Liver (tissue), 9 donors: ENCODE results near the gene ZNF738. TPM values are rescaled to one million over a fixed set of nuclear protein-coding genes. Genes with fewer than 3 reads are reported as not detected.

ENCODE experiments used
- DNase-seq: peaks from one replicate; pipeline ENCODE4 v3.0.0-alpha.2; 2017; ENCODE audit warnings: low spot score
- H3K27ac ChIP-seq, 2 donors: one replicate each; pipeline ENCODE4 v1.7.0; 2013; ENCODE audit warnings: inconsistent platforms in 2 of 2, low read length in 2 of 2, control low read depth in 1 of 2, low read depth in 1 of 2, mild to moderate bottlenecking in 1 of 2
- H3K27me3 ChIP-seq, 4 donors: one replicate each; pipeline versions ENCODE4 v1.6.1 to v1.7.0; 2013; ENCODE audit warnings: low read length in 3 of 4, inconsistent platforms in 1 of 4, mild to moderate bottlenecking in 1 of 4, moderate library complexity in 1 of 4; ENCODE audit not compliant: control insufficient read depth in 4 of 4, insufficient read depth in 4 of 4
- H3K36me3 ChIP-seq, 4 donors: one replicate each; pipeline versions ENCODE4 v1.6.1 to v1.7.0; 2013; ENCODE audit warnings: low read length in 3 of 4, mild to moderate bottlenecking in 3 of 4, low read depth in 1 of 4, moderate library complexity in 1 of 4; ENCODE audit not compliant: control insufficient read depth in 4 of 4, insufficient read depth in 3 of 4
- H3K4me1 ChIP-seq, 4 donors: one replicate each; pipeline versions ENCODE4 v1.6.1 to v1.7.0; 2013; ENCODE audit warnings: low read length in 3 of 4, mild to moderate bottlenecking in 3 of 4, moderate library complexity in 1 of 4; ENCODE audit not compliant: control insufficient read depth in 4 of 4, insufficient read depth in 4 of 4
- H3K4me3 ChIP-seq, 3 donors: one replicate each; pipeline versions ENCODE4 v1.6.1 to v1.7.0; 2013; ENCODE audit warnings: low read length in 3 of 3, control low read depth in 1 of 3, low read depth in 1 of 3, mild to moderate bottlenecking in 1 of 3
- H3K9ac ChIP-seq, 2 donors: one replicate each; pipeline ENCODE4 v1.7.0; 2013; ENCODE audit warnings: low read length in 2 of 2, mild to moderate bottlenecking in 2 of 2, moderate library complexity in 2 of 2, control low read depth in 1 of 2, low read depth in 1 of 2
- H3K9me3 ChIP-seq, 4 donors: one replicate each; pipeline versions ENCODE4 v1.6.1 to v1.7.0; 2013; ENCODE audit warnings: low read length in 3 of 4; ENCODE audit not compliant: control insufficient read depth in 4 of 4
- EGR1 ChIP-seq, 2 donors: IDR thresholded peaks; 2 replicates each; pipeline ENCODE4 v1.6.1; 2016 to 2018; ENCODE audit warnings: antibody characterized with exemption in 2 of 2, low read depth in 2 of 2
- FOXA1 ChIP-seq: IDR thresholded peaks from 2 replicates; pipeline ENCODE4 v1.6.1; 2016; ENCODE audit warnings: antibody characterized with exemption
- HNF4A ChIP-seq, 2 donors: conservative IDR thresholded peaks; 2 replicates each; pipeline ENCODE4 v1.6.1; 2016; ENCODE audit warnings: antibody characterized with exemption in 2 of 2, mild to moderate bottlenecking in 2 of 2
- HNF4G ChIP-seq: IDR thresholded peaks from 2 replicates; pipeline ENCODE4 v1.6.1; 2016; ENCODE audit warnings: antibody characterized with exemption
- RAD21 ChIP-seq, 2 donors: IDR thresholded peaks; 2 replicates each; pipeline ENCODE4 v1.6.1; 2016; ENCODE audit warnings: antibody characterized with exemption in 2 of 2, mild to moderate bottlenecking in 2 of 2
- RXRA ChIP-seq, 2 donors: IDR thresholded peaks; 2 replicates each; pipeline ENCODE4 v1.6.1; 2017 to 2018; ENCODE audit warnings: antibody characterized with exemption in 2 of 2, mild to moderate bottlenecking in 1 of 2
- TAF1 ChIP-seq: conservative IDR thresholded peaks from 2 replicates; pipeline ENCODE4 v1.6.1; 2016; ENCODE audit warnings: antibody characterized with exemption, mild to moderate bottlenecking
- YY1 ChIP-seq: IDR thresholded peaks from 2 replicates; pipeline ENCODE4 v1.6.1; 2016; ENCODE audit warnings: antibody characterized with exemption, mild to moderate bottlenecking
- WGBS: extraction: QIAGEN DNeasy Blood & Tissue Kit; methylation state at CpG from one replicate; pipeline ENCODE4 v1.1.7; 2013; 5-methylcytosine and 5-hydroxymethylcytosine counted together
- polyA plus RNA-seq, 2 donors: library from polyadenylated mRNA; stranded (reverse) in 1 of 2; unstranded in 1 of 2; fragments of 200-250 nt in 1 of 2; fragments of >200 nt in 1 of 2; fragmentation: Nextera tagmentation in 1 of 2; extraction: Ambion mirVana in 1 of 2; gene quantifications; one replicate each; pipeline versions ENCODE4 v1.2.1 to v1.2.3, GENCODE V29; 2013 to 2015
- total RNA-seq, 2 donors: library from RNA; depleted of rRNA; stranded (reverse); fragments of >200 nt; gene quantifications; one replicate each; pipeline ENCODE4 v1.2.3, GENCODE V29; 2014
- TF ChIP-seq, protein P1 (sequence below): IDR thresholded peaks from 2 replicates; pipeline ENCODE4 v1.6.1; 2016; ENCODE audit warnings: antibody characterized with exemption
- TF ChIP-seq, protein P2 (sequence below): IDR thresholded peaks from 2 replicates; pipeline ENCODE4 v1.6.1; 2016; ENCODE audit warnings: antibody characterized with exemption, mild to moderate bottlenecking
- TF ChIP-seq, protein P3 (sequence below): fragments of 150-350 bp; IDR thresholded peaks from 2 replicates; pipeline ENCODE4 v1.5.1; 2017; ENCODE audit warnings: improper control_type of control experiment, low read depth, low read length; ENCODE audit not compliant: missing input control
- TF ChIP-seq, protein P4 (sequence below): IDR thresholded peaks from 2 replicates; pipeline ENCODE4 v1.6.1; 2016; ENCODE audit warnings: antibody characterized with exemption
- TF ChIP-seq, protein P5 (sequence below): IDR thresholded peaks from 2 replicates; pipeline ENCODE4 v1.6.1; 2016; ENCODE audit warnings: antibody characterized with exemption
- donor health status: healthy.
- donor health status: healthy.
- donor health status: healthy.
- donor health status: healthy.
- donor health status: healthy.

Gene ZNF738
- total and polyA plus RNA-seq, 4 donors, result 0.29 to 4.5 (median 0.58) TPM

DNA sequence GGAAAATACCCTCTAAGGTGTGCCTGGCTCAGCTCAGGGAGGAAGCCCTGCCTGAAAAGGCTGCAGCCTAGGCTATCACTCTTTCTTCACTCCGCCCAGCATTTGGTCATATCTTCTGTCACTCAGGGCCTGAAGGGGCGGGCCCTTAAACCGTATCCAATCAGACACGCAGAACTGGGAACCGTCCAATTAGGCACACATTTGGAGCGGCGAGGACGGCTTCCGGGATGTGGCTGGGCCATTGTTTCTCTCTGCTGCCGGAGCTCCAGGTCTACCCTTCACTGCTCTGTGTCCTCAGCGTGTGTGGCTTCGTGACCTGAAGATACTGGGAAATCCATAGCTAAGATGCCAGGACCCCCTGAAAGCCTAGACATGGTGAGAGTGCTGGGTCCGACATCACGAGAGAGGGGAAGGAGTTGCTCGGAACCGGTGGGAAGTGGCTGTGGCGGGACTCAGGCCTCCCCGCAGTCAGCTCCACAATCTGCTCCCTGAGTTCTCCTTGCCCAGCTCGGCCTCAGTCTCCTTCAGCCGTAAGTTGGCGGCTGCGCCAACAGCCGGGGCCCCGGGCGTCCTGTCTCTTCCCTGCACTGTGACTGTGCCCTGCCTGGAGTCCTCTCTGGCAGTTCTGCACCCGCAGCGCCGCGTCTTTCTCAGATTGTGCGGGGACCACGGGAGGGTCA, 38.2 kb downstream of the ZNF738 start, which contains the start of gene ZNF493 (continued):
- TF ChIP-seq, protein P1, sequence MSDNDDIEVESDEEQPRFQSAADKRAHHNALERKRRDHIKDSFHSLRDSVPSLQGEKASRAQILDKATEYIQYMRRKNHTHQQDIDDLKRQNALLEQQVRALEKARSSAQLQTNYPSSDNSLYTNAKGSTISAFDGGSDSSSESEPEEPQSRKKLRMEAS, result no peak
- TF ChIP-seq TAF1, result peak; percentile 96

DNA sequence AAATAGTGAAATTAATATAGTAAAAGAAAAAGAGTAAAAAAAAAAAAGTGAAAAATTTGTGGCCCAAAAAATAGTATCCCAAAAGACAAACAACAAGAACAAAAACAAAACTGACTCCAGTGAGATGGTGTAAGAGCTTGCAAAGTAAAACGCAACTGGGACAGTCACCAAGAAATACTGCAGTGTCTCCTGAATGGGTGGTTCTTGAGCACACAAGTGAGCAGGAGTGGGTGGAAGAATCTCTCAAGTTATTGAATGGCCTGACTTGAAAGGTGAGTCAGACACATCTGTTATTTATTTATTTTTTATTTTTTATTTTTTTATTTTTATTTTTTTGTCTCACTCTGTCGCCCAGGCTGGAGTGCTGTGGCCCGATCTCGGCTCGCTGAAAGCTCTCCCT, 40.1 kb downstream of the ZNF738 start:
- TF ChIP-seq HNF4A (conservative IDR thresholded peaks at IDR 0.05) (no peak), HNF4G (no peak), RXRA (IDR thresholded peaks at IDR 0.05) (no peak), EGR1 (IDR thresholded peaks at IDR 0.05; ENCODE audit: low read depth in 2 of 2) (no peak), RAD21 (IDR thresholded peaks at IDR 0.05) (no peak), FOXA1 (no peak)
- TF ChIP-seq, protein P2, sequence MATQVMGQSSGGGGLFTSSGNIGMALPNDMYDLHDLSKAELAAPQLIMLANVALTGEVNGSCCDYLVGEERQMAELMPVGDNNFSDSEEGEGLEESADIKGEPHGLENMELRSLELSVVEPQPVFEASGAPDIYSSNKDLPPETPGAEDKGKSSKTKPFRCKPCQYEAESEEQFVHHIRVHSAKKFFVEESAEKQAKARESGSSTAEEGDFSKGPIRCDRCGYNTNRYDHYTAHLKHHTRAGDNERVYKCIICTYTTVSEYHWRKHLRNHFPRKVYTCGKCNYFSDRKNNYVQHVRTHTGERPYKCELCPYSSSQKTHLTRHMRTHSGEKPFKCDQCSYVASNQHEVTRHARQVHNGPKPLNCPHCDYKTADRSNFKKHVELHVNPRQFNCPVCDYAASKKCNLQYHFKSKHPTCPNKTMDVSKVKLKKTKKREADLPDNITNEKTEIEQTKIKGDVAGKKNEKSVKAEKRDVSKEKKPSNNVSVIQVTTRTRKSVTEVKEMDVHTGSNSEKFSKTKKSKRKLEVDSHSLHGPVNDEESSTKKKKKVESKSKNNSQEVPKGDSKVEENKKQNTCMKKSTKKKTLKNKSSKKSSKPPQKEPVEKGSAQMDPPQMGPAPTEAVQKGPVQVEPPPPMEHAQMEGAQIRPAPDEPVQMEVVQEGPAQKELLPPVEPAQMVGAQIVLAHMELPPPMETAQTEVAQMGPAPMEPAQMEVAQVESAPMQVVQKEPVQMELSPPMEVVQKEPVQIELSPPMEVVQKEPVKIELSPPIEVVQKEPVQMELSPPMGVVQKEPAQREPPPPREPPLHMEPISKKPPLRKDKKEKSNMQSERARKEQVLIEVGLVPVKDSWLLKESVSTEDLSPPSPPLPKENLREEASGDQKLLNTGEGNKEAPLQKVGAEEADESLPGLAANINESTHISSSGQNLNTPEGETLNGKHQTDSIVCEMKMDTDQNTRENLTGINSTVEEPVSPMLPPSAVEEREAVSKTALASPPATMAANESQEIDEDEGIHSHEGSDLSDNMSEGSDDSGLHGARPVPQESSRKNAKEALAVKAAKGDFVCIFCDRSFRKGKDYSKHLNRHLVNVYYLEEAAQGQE, result no peak
- TF ChIP-seq, protein P3, sequence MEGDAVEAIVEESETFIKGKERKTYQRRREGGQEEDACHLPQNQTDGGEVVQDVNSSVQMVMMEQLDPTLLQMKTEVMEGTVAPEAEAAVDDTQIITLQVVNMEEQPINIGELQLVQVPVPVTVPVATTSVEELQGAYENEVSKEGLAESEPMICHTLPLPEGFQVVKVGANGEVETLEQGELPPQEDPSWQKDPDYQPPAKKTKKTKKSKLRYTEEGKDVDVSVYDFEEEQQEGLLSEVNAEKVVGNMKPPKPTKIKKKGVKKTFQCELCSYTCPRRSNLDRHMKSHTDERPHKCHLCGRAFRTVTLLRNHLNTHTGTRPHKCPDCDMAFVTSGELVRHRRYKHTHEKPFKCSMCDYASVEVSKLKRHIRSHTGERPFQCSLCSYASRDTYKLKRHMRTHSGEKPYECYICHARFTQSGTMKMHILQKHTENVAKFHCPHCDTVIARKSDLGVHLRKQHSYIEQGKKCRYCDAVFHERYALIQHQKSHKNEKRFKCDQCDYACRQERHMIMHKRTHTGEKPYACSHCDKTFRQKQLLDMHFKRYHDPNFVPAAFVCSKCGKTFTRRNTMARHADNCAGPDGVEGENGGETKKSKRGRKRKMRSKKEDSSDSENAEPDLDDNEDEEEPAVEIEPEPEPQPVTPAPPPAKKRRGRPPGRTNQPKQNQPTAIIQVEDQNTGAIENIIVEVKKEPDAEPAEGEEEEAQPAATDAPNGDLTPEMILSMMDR, result no peak
- TF ChIP-seq, protein P1, result no peak
- TF ChIP-seq, protein P4, sequence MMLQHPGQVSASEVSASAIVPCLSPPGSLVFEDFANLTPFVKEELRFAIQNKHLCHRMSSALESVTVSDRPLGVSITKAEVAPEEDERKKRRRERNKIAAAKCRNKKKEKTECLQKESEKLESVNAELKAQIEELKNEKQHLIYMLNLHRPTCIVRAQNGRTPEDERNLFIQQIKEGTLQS, result no peak
- H3K9me3 ChIP-seq, result peaks cover 0 to 10% (median 0%) of the 10 kb centered on the region in 4 donors
- WGBS, result 96% methylated on average over 5 of the region's 5 CpGs

DNA sequence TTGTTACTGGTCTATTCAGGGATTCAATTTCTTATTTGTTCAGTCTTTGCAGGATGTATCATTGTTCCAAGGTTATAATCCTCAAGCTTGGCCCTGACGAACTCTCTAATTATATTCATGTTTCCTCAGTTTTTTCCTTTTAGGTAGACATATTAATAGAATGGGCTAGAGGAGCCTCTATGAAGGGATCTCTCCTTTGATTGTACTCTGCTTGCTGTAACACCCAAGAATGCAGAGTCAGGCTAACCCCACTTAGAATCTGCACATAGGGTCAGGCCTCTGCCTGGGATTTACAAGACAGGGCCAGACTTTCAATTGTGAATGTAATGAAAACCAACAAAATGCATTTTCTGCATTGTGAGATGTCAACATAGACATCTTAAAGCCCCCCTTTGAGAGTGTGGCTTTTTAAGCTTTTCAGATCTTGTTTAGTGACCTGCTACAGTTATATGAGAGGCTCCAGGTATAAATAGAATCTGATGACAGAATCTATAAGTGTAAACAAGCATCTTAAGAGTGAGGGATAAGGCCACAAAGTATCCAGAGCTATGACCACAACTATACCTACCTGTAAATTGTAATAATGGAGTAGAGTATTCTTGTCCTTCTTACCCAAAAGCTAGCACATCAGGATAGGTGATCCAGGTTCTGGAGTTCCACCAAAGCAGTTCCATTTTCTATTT, 43.6 kb downstream of the ZNF738 start:
- WGBS, result 94% methylated on average over 1 of the region's 1 CpG
- Histone ChIP-seq H3K9ac (no peak overlapping the region), H3K36me3 (peaks cover 2 to 18% (median 13%) of the 10 kb centered on the region in 4 donors), H3K27ac (no peak overlapping the region), H3K9me3 (peaks cover 0 to 10% (median 0%) of the 10 kb centered on the region in 4 donors), H3K4me1 (peaks cover 0 to 7% (median 2%) of the 10 kb centered on the region in 4 donors), H3K27me3 (no peaks in the 10 kb centered on the region), H3K4me3 (no peak overlapping the region)
- TF ChIP-seq YY1 (no peak), RAD21 (IDR thresholded peaks at IDR 0.05) (no peak), TAF1 (no peak)
- TF ChIP-seq, protein P5, sequence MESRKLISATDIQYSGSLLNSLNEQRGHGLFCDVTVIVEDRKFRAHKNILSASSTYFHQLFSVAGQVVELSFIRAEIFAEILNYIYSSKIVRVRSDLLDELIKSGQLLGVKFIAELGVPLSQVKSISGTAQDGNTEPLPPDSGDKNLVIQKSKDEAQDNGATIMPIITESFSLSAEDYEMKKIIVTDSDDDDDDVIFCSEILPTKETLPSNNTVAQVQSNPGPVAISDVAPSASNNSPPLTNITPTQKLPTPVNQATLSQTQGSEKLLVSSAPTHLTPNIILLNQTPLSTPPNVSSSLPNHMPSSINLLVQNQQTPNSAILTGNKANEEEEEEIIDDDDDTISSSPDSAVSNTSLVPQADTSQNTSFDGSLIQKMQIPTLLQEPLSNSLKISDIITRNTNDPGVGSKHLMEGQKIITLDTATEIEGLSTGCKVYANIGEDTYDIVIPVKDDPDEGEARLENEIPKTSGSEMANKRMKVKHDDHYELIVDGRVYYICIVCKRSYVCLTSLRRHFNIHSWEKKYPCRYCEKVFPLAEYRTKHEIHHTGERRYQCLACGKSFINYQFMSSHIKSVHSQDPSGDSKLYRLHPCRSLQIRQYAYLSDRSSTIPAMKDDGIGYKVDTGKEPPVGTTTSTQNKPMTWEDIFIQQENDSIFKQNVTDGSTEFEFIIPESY, result no peak
- DNase-seq, result no peak

More for the DNA sequence above, 40.1 kb downstream of the ZNF738 start:
- Histone ChIP-seq H3K27me3 (no peaks in the 10 kb centered on the region), H3K27ac (no peak overlapping the region), H3K9ac (no peak overlapping the region), H3K4me1 (peaks cover 0 to 7% (median 2%) of the 10 kb centered on the region in 4 donors), H3K36me3 (peaks cover 0 to 14% (median 3%) of the 10 kb centered on the region in 4 donors), H3K4me3 (no peak overlapping the region)
- DNase-seq, result no peak
